ENCODE results near the gene RAE1.
A peak's percentile ranks its signal among the peaks of the same experiment; 100 is the strongest.

RAE1 gene

GRCh38 chr20:57421253-57422220, 70.5 kb downstream of the RAE1 start:
- TF ChIP-seq CTCF (IDR thresholded peaks at IDR 0.05; ENCODE audit: low read depth, low read length, missing control alignments) = no peak

DNA sequence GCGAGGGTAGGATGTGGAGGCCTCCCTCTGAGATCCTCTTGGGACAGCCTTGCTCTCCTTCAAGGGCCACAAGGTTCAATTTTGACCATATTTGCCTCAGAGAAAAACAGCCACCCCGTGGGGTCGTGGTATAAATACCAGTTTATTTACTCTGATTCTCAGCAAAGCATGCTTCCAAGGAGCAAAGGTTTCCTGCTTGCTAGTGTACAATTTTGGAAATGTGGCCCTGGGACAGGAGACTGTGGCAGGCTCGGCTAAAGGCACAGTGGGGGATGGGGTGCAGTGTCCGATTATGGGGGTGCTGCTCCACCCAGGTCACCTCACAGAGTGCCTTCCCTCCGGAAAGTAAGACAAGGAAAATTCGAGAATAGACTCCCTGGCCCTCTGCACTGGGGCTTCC, 71.2 kb downstream of the RAE1 start:
- no peak for TF ChIP-seq CTCF (IDR thresholded peaks at IDR 0.05; ENCODE audit: low read depth, low read length, missing control alignments)
- DNase-seq (ENCODE audit: low read depth) = no peak
- H3K4me3 ChIP-seq (ENCODE audit: low read depth, low read length) = no peak overlapping the region

More at GRCh38 chr20:57421253-57422220, 70.5 kb downstream of the RAE1 start:
- no peak overlapping the region for H3K4me3 ChIP-seq (ENCODE audit: low read depth, low read length)
- DNase-seq (ENCODE audit: low read depth) = no peak

- H3K4me3 ChIP-seq (ENCODE audit: low read depth, low read length) = peak overlapping the region; percentile 3; the same call in 1 of the 2 replicates
Measured at GRCh38 chr20:57425150-57426013, 74.3 kb downstream of the RAE1 start.

GRCh38 chr20:57426271-57426689, 75.2 kb downstream of the RAE1 start:
- no peak for DNase-seq (ENCODE audit: low read depth)
- no peak overlapping the region for H3K4me3 ChIP-seq (ENCODE audit: low read depth, low read length)
- no peak for TF ChIP-seq CTCF (IDR thresholded peaks at IDR 0.05; ENCODE audit: low read depth, low read length, missing control alignments)

More at GRCh38 chr20:57425150-57426013, 74.3 kb downstream of the RAE1 start:
- no peak for TF ChIP-seq CTCF (IDR thresholded peaks at IDR 0.05; ENCODE audit: low read depth, low read length, missing control alignments)
- DNase-seq (ENCODE audit: low read depth) = no peak

DNA sequence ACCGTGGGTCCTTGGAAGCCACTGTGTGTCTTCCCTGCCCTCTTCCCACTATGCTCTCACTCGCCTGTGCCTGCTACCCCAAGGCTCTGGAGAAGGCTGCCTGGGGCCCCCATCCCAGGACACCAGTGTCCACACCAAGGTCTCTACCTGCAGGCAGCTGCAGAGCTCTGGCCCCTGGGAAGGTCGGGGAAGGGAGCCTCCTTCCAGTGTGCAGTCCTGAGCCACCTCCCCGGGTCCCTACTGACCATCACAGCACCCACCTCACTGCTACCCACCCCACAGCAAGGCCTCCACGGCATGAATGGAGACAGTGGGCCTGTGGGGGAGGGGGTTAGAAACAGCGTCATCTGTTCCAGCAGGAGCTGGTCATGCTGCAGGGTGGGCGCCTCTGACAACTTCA, 75.8 kb downstream of the RAE1 start:
- no peak for TF ChIP-seq CTCF (IDR thresholded peaks at IDR 0.05; ENCODE audit: low read depth, low read length, missing control alignments)
- no peak overlapping the region for H3K4me3 ChIP-seq (ENCODE audit: low read depth, low read length)
- DNase-seq (ENCODE audit: low read depth) = no peak

DNA sequence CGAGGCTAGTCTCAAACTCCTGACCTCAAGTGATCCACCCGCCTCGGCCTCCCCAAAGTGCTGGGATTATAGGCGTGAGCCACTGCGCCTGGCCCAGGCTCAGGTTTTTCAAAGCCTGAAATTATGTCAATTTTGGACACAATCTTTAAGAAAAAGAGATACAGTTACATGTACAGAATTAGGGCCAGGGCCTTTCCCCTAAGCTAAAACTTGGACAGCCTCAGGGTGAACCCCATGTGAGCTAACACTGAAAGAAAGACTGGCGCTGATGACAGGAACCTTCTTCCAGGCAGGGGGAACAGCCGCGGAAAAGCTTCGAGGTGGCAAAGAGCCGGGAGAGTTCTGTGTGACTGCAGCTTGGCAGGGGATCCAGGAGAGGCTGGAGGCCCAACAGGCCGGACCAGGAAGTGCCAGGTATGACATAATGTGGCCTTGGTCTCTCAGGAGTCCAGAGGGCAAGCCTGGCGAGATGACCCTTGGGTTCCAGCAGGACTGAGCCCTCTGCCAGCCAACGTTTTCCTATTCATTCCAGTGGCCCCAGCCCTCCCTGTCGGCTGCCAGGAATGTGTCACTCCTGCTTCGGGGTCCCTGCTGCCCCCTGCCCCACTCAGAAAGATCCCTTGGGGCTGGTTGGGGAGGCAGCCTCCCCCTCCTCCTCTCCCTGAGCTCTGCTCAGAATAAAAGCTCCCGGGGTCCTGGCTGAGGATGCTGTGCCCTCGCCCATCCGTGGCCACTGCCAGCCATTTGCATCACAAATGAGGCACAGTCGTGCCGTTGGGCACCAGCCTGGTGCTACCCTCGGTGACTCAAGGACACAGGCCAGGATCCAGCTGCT, 77.5 kb downstream of the RAE1 start:
- no peak for DNase-seq (ENCODE audit: low read depth)
- no peak for TF ChIP-seq CTCF (IDR thresholded peaks at IDR 0.05; ENCODE audit: low read depth, low read length, missing control alignments)
- no peak overlapping the region for H3K4me3 ChIP-seq (ENCODE audit: low read depth, low read length)

Measured in GM12864 (cell line).